HepG2 (cell line): ENCODE data around the gene MIF. TPM values are rescaled to one million over a fixed set of nuclear protein-coding genes. Genes with fewer than 3 reads are reported as not detected.

Experiments
- ATF3 ChIP-seq: sonication (generic); formaldehyde crosslinking; IDR thresholded peaks from 2 replicates; pipeline ENCODE4 v1.4.0; 2020; ENCODE audit warnings: missing genetic modification reagents
- DMTF1 ChIP-seq: sonication (generic); formaldehyde crosslinking; IDR thresholded peaks from 2 replicates; pipeline ENCODE4 v1.4.0; 2020; ENCODE audit warnings: mild to moderate bottlenecking, missing genetic modification reagents
- ZBTB40 ChIP-seq, 2 experiments: fragments of 450-650 bp in 1 of 2; sonication (generic) in 1 of 2; formaldehyde crosslinking in 1 of 2; IDR thresholded peaks; 2 replicates each; pipeline versions ENCODE4 v1.6.1 to v1.8.0; 2016 to 2022; ENCODE audit warnings: antibody characterized with exemption in 1 of 2, mild to moderate bottlenecking in 1 of 2, missing genetic modification reagents in 1 of 2
- ZNF512B ChIP-seq: sonication (generic); formaldehyde crosslinking; IDR thresholded peaks from 2 replicates; pipeline ENCODE4 v1.5.1; 2020; ENCODE audit warnings: missing genetic modification reagents, mild to moderate bottlenecking, borderline replicate concordance
- ZNF770 ChIP-seq: sonication (generic); formaldehyde crosslinking; IDR thresholded peaks from 2 replicates; pipeline ENCODE4 v1.5.0; 2020; ENCODE audit warnings: mild to moderate bottlenecking, missing genetic modification reagents
- polyA plus RNA-seq, 8 experiments: library from polyadenylated mRNA; depleted of rRNA in 3 of 8; stranded (reverse) in 7 of 8; unstranded in 1 of 8; fragments of >200 nt; fragmentation: Illumina TruSeq in 4 of 8; extraction: Trizol in 4 of 8; gene quantifications; 2 replicates each; pipeline versions ENCODE4 v1.2.1 to v1.2.3, GENCODE V29; 2011 to 2016; ENCODE audit warnings: low read depth in 4 of 8, missing spikeins in 1 of 8, mixed read lengths in 1 of 8; ENCODE audit not compliant: insufficient read depth in 1 of 8
- total RNA-seq, 5 experiments: library from RNA; depleted of rRNA; stranded (reverse); fragments of >200 nt; fragmentation: Illumina TruSeq; extraction: Trizol; gene quantifications; 2 replicates each; pipeline ENCODE4 v1.2.3, GENCODE V29; 2016; ENCODE audit warnings: low read depth in 1 of 5

MIF gene
- total and polyA plus RNA-seq, 2 of the 13 experiments (the other 11 are each of a cell fraction or from before 2014, with no cell fraction given) = 634 to 675 TPM

GRCh38 chr22:23849009-23850006 lies 44.9 kb upstream of the MIF start (continued):
- TF ChIP-seq ZNF512B (CRISPR knock-in tag) (no peak), DMTF1 (CRISPR knock-in tag) (no peak), ZBTB40 (IDR thresholded peaks at IDR 0.05) (no peak), ZBTB40 (CRISPR knock-in tag; IDR thresholded peaks at IDR 0.05) (no peak), ZNF770 (CRISPR knock-in tag) (peak; percentile 55; the same call in 1 of the 2 replicates), ATF3 (CRISPR knock-in tag) (no peak)
